Endothelial cell (in vitro differentiated cells): ENCODE data around the gene VPS13D. TPM values are rescaled to one million over a fixed set of nuclear protein-coding genes. Genes with fewer than 3 reads are reported as not detected.

Experiments used
- DNase-seq: peaks from one replicate; pipeline ENCODE4 v3.0.0; 2021; ENCODE audit warnings: low spot score
- H3K27ac Mint-ChIP-seq: one replicate; pipeline ENCODE4 v1.8.0; 2021; ENCODE audit warnings: mixed read lengths, inconsistent platforms; ENCODE audit not compliant: unreplicated experiment
- H3K27me3 Mint-ChIP-seq: one replicate; pipeline ENCODE4 v1.8.0; 2021; ENCODE audit warnings: mild to moderate bottlenecking, moderate library complexity, mixed read lengths, inconsistent platforms; ENCODE audit not compliant: unreplicated experiment
- H3K36me3 Mint-ChIP-seq: one replicate; pipeline ENCODE4 v1.8.0; 2021; ENCODE audit warnings: mild to moderate bottlenecking, low read depth, mixed read lengths, inconsistent platforms; ENCODE audit not compliant: unreplicated experiment
- H3K4me1 Mint-ChIP-seq: one replicate; pipeline ENCODE4 v1.8.0; 2021; ENCODE audit warnings: mild to moderate bottlenecking, mixed read lengths, inconsistent platforms; ENCODE audit not compliant: unreplicated experiment
- H3K4me3 Mint-ChIP-seq: one replicate; pipeline ENCODE4 v1.8.0; 2021; ENCODE audit warnings: mild to moderate bottlenecking, mixed read lengths, inconsistent platforms; ENCODE audit not compliant: unreplicated experiment
- H3K9me3 Mint-ChIP-seq: one replicate; pipeline ENCODE4 v1.8.0; 2021; ENCODE audit warnings: mixed read lengths, inconsistent platforms; ENCODE audit not compliant: unreplicated experiment
- total RNA-seq: library from RNA; stranded (reverse); fragmentation: NEBNext Ultra II Directional; extraction: Animal tissue kit (Norgen Biotek cat#: 25700); gene quantifications from one replicate; pipeline ENCODE4 v1.2.1, GENCODE V29; 2021; ENCODE audit not compliant: unreplicated experiment
- TF ChIP-seq, protein P1 (sequence below): fragments of 200-600 bp; sonication (generic); IDR thresholded peaks from one replicate; pipeline ENCODE4 v1.5.0; 2021; ENCODE audit warnings: antibody characterized with exemption; ENCODE audit not compliant: unreplicated experiment

Gene VPS13D
- total RNA-seq, 1 donor from 2014 or later = 37.8 TPM

DNA sequence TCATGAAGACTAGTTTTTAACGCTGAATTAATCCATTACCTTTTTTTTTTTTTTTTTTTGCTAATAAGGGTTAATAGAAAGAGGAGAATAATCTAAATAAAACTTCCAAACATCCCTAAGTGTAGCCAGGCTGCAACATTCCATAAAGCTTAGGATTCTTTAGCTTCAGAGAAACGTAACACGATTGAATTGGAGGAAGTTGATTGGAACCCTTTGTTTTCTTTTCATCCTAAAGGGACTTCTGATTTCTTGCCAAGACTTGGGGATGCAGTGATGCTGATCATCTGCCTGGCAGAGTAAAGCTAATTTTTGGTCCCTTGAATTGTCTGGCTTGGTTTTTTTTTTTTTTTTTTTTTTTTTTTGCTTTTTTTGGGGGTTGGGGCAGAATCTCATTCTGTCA is 142.9 kb downstream of the VPS13D start:
- H3K27ac Mint-ChIP-seq = peak overlapping the region; percentile 18
- H3K9me3 Mint-ChIP-seq = no peaks in the 10 kb centered on the region
- no peaks in the 10 kb centered on the region for H3K27me3 Mint-ChIP-seq
- no peak for DNase-seq
- peaks cover 15% of the 10 kb centered on the region for H3K36me3 Mint-ChIP-seq
- H3K4me1 Mint-ChIP-seq = peaks cover 6% of the 10 kb centered on the region
- TF ChIP-seq, protein P1, sequence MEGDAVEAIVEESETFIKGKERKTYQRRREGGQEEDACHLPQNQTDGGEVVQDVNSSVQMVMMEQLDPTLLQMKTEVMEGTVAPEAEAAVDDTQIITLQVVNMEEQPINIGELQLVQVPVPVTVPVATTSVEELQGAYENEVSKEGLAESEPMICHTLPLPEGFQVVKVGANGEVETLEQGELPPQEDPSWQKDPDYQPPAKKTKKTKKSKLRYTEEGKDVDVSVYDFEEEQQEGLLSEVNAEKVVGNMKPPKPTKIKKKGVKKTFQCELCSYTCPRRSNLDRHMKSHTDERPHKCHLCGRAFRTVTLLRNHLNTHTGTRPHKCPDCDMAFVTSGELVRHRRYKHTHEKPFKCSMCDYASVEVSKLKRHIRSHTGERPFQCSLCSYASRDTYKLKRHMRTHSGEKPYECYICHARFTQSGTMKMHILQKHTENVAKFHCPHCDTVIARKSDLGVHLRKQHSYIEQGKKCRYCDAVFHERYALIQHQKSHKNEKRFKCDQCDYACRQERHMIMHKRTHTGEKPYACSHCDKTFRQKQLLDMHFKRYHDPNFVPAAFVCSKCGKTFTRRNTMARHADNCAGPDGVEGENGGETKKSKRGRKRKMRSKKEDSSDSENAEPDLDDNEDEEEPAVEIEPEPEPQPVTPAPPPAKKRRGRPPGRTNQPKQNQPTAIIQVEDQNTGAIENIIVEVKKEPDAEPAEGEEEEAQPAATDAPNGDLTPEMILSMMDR = no peak
- no peak overlapping the region for H3K4me3 Mint-ChIP-seq

DNA sequence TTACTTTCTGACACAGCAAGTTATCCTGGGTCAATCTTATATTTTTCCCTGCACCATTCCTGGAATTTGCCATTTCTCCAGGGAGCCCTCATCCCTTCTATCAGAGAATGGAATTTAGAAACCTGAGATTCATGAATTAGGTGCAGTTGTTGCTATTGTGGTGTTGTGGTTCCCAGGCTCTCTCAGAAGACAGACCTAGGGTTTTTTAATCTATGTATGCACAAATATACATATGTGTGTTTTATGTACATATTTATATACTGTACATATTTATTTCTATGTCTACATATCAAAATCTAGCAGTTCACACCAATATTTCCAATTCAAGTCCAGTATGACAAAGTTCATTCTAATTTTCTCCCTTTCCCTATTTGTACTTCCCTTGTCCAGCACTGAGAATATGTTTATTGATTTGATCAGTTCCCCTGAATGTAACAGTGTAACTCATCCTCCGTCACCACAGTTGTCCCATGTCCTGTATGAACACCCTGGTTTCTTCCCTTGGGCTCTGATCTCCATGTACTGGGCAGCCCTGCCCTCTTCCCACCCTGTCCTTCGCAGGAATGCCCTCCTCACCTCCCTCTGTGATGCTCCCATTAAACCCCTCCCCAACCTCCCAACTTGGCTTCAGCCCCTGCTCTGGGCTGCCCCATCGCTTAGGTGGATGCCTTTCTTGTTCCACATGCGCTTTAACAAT is 145.5 kb downstream of the VPS13D start:
- DNase-seq = no peak
- TF ChIP-seq, protein P1 = no peak
- H3K4me1 Mint-ChIP-seq = peaks cover 9% of the 10 kb centered on the region
- H3K27me3 Mint-ChIP-seq = no peaks in the 10 kb centered on the region
- peaks cover 23% of the 10 kb centered on the region for H3K36me3 Mint-ChIP-seq
- H3K4me3 Mint-ChIP-seq = peak overlapping the region; percentile 16
- H3K27ac Mint-ChIP-seq = no peak overlapping the region
- H3K9me3 Mint-ChIP-seq = no peaks in the 10 kb centered on the region

DNA sequence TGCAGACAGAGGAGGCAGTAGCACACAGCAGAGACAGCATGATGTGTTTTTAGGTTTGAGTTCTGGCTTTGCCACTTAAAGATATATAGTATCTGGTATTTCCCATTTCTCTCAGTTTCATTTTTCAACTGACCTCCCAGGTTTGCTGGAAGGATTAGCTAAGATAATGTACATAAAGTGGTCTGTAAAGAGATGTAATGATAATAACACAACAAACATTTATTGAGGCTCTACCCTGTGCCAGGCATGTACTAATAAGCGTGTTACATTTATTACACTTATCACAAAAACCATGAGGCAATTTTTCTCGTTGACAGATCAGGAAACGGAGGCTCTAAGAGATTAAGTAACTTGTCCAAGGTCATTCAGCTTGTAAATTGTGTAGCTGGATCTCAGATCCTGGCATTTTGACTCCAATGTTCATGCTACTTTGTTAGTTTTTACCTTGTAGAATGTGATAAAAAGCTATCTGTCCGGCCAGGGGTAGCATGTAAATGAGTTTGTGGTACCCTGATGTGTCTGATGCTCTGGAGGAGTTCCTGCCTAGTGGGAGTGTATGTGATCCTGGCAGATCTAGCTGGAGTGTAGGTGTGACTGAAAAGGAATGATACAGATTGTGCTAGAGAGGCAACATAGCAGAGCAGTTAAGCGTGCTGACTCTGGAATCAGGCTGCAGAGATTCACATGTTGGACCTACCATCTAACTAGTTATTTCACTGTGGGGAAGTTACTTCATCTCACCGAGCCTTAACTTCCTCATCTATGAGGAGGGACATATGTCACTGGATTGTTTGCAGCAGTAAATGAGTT is 146.6 kb downstream of the VPS13D start:
- Mint-ChIP-seq H3K4me3 (no peak overlapping the region), H3K36me3 (peaks cover 25% of the 10 kb centered on the region), H3K27ac (no peak overlapping the region), H3K9me3 (no peaks in the 10 kb centered on the region), H3K4me1 (peaks cover 9% of the 10 kb centered on the region), H3K27me3 (no peaks in the 10 kb centered on the region)
- TF ChIP-seq, protein P1 = no peak
- DNase-seq = no peak

DNA sequence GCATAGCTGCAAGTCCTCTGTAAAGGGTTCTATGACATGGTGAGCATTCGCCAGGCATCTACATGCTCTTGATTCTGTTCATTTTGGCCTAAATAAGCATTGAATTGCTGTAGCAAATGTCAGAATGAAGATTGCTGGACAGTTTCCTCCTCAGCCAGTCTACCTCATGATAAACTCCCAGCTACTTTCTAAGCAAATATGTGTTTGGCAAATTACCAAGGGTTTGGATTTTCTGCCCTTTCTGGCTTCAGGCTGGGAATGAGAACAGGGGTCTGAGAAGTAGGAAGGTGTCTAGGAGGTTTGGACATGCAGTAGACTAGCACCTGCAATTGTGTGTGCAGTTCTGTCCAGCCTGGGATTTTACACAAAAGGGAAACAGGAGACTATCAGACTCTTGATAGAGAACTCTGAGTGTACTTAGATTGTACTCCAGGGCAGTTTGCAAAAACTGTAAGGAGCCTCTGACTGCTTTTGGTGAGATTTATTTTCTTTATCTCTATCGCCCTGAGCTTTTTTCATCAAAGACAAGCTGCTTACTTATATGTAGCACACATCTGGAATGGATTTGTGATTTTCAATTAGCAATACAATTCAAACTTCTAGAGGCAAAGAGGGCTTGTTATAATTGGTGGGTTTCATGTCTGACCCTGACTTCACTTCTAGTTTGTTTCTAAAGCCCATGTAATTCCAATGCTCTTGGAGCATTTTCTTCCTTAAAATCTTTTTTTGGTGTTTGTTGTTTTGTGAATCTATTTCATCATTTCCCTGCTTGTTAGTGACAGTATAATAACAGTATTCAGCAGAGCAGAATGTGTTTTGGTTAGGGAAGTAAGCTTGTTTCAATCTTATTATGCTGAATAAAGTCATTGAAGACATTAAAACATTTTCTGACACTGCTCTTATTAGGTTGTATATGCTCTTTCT is 150.8 kb downstream of the VPS13D start:
- DNase-seq = no peak
- Mint-ChIP-seq H3K4me3 (no peak overlapping the region), H3K27ac (no peak overlapping the region), H3K36me3 (peaks cover 40% of the 10 kb centered on the region), H3K4me1 (peaks cover 4% of the 10 kb centered on the region), H3K9me3 (no peaks in the 10 kb centered on the region), H3K27me3 (no peaks in the 10 kb centered on the region)
- TF ChIP-seq, protein P1 = no peak
